Choroid plexus epithelial cell (primary cell): ENCODE data around the gene TTYH1.

ENCODE experiments used
- DNase-seq: peaks from one replicate; pipeline ENCODE4 v3.0.0-alpha.2; 2010; ENCODE audit warnings: low read depth
- H3K4me3 ChIP-seq: 2 replicates; pipeline ENCODE4 v1.5.1; 2011; ENCODE audit warnings: low read depth, mild to moderate bottlenecking, control low read depth, low read length, moderate library complexity
- TF ChIP-seq, protein P1 (sequence below): conservative IDR thresholded peaks from 2 replicates; pipeline ENCODE4 v1.5.1; 2011; ENCODE audit warnings: low read depth, mild to moderate bottlenecking, control low read depth, inconsistent platforms, low read length, moderate library complexity

The TTYH1 gene

DNA sequence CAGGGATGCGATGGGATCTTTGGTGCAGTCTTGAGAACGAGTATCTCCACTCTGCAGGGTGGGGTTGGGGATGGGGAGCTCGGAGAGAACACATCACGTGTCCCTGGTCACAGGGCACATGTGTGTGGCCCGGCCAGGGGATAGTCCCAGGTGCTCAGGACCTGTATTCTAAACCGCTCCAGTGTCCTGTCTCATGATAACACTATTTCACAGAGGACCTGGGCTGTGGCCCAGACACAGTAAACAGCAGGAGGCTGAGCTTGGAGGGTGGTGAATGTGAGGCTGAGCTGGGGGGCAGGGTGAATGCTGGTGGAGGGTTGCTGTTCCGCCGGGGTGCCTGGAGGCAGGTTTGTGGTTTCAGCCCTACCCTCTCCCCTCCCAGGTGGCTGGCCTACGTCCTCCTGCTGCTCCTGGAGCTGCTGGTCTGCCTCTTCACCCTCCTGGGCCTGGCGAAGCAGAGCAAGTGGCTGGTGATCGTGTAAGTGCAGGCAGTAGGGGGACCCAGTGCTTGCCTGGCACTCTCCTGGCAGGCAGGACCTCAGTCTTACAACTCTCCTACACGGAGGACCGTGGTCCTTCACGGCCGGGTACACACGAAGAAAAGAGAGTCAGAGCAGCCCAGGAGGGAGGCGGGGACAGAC is 11.1 kb downstream of the TTYH1 start:
- TF ChIP-seq, protein P1, sequence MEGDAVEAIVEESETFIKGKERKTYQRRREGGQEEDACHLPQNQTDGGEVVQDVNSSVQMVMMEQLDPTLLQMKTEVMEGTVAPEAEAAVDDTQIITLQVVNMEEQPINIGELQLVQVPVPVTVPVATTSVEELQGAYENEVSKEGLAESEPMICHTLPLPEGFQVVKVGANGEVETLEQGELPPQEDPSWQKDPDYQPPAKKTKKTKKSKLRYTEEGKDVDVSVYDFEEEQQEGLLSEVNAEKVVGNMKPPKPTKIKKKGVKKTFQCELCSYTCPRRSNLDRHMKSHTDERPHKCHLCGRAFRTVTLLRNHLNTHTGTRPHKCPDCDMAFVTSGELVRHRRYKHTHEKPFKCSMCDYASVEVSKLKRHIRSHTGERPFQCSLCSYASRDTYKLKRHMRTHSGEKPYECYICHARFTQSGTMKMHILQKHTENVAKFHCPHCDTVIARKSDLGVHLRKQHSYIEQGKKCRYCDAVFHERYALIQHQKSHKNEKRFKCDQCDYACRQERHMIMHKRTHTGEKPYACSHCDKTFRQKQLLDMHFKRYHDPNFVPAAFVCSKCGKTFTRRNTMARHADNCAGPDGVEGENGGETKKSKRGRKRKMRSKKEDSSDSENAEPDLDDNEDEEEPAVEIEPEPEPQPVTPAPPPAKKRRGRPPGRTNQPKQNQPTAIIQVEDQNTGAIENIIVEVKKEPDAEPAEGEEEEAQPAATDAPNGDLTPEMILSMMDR = no peak
- no peak overlapping the region for H3K4me3 ChIP-seq

DNA sequence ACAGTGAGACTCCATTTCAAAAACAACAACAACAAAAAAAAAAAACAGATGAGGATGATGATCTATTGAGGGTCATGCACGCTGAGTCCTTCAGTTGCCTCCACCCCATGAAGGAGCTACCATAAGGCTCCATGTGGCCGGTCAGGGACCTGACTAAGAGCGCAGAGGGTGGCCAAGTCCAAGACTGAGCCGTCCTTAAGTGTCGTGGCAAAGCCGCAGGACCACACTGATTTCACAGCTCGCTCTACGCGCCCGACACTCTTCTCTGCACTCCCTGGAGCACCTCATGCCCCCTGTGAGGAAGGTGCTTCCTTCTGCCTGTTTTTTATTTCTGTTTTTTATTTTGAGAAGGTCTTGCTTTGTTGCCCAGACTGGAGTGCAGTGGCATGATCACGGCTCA is 12.3 kb downstream of the TTYH1 start:
- TF ChIP-seq, protein P1 = no peak
- H3K4me3 ChIP-seq = no peak overlapping the region
- DNase-seq = no peak

More for the DNA sequence above, 11.1 kb downstream of the TTYH1 start:
- no peak for DNase-seq

DNA sequence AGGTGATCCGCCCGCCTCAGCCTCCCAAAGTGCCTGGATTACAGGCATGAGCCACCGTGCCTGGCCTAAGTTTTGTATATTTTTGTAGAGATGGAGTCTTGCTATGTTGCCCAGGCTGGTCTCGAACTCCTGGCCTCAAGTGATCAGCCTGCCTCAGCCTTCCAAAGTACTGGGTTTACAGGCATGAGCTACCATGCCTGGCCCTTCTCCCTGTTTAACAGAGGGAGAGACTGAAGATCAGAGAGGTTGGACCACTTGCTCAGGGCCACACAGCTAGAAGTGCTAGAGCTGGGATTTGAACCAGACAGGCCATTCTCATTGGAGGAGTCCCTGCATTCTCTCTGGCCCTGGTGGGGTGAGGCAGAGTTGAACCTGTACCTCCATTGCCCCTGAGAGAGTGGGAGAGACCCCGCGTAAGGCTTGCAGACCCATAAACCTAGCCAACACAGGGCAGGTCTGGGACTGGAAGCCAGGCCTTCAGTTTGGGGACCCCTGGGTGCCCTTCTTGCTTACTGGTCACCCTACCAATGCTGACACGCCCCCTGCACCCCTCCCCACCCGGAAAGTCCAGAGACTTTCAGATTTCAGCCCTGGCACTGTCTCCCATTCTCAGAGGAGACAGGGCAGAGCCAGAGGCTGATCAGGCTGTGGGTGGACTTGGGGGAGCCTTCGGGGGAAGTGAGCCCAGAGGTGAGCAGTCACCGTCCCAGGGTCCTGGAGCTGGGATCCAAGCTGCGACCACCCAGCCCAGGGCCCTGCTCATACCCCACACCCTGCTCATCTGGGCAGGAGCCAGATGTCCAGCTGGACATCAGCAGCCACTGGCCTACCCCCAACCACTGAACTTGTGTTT is 13.3 kb downstream of the TTYH1 start:
- DNase-seq = no peak
- TF ChIP-seq, protein P1 = no peak
- H3K4me3 ChIP-seq = no peak overlapping the region

DNA sequence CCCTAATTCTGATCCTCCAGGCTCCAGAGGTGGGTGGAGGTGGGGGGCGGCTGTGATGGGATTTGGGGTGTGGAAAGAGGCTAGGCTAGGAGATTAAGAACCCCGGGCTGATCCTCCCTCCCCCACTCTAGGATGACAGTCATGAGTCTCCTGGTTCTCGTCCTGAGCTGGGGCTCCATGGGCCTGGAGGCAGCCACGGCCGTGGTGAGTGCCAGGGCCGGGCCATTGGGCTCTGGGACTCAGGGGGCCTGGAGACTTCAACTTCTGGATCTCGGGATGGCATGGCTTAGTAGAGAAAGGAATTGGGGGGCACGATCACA is 13.9 kb downstream of the TTYH1 start:
- H3K4me3 ChIP-seq = no peak overlapping the region
- TF ChIP-seq, protein P1 = no peak
- DNase-seq = no peak

DNA sequence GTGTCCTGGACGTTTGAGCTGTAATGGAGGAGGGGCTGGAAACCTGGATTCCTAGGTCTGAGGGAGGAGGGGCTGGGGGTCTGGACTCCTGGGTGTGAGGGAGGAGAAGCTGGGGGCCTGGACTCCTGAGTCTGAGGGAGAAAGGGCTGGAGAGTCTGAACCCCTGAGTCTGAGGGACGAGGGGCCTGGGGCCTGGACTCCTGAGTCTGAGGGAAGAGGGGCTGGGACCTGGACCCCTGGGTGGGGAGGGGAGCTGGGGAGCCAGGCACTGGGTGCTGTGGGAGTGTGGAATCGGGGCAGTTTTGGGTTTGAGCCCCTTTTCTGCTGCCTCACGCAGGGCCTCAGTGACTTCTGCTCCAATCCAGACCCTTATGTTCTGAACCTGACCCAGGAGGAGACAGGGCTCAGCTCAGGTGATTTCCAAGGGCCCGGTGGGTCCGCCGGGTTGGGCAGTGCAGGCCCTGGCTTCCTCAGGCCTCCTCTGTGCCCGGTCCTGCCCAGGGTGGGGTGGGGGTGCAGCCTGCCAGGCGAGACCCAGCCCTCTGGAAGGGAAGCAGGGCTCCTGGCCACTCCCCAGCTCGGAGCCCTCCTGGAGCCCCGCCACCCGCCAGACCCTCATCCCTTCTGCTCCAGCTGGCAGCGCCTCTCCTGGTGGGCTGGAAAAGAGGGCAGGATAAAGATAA is 14.4 kb downstream of the TTYH1 start:
- TF ChIP-seq, protein P1 = no peak
- H3K4me3 ChIP-seq = no peak overlapping the region
- no peak for DNase-seq

DNA sequence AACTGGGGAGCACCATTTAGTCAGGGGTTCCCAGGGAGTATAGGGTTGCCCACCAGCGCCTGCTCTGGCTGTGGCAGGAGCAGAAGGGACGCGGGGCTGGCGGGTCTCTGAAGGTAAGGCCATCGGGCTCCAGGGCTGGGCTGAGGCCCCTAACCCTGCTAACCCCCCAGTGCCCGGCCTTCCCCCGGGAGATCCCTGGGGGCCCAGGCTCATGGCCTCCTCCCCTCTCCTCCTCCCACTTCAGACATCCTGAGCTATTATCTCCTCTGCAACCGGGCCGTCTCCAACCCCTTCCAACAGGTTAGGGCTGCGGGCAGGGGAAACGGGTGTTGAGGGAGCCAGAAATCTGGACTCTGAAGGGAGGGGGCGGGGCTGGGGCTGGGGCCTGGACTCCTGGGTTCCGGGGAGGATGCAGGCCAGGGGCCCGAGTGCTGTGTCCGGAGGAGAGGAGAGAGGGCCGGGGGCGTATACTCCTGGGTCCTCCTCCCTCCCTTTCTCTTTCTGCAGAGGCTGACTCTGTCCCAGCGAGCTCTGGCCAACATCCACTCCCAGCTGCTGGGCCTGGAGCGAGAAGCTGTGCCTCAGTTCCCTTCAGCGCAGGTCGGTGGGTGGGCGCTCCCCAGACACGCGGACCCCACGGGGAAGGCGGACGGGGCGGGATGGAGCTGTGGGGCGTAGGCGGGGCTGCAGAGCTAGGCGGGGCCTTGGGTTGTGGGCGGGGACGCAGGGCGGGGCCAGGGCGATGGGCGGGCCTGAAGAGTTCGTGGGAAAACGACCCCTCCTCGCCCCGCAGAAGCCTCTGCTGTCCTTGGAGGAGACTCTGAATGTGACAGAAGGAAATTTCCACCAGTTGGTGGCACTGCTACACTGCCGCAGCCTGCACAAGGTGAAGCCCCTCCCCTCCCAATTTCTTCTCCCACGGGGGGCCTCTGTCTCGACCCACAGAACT is 15.3 kb downstream of the TTYH1 start:
- peak overlapping the region; percentile 14 for H3K4me3 ChIP-seq
- DNase-seq = peak; percentile 52
- TF ChIP-seq, protein P1 = peak; percentile 15
